MM.1S (cell line): ENCODE measurements around the gene PPP1R16B.
A peak's percentile ranks its signal among the peaks of the same experiment; 100 is the strongest.

Experiments
- DNase-seq: peaks from one replicate; pipeline ENCODE4 v3.0.0-alpha.2; 2015
- H2AFZ ChIP-seq: fragments of 300-600 bp; sonication (generic); 2 replicates; pipeline ENCODE4 v1.6.0; 2016; ENCODE audit warnings: antibody characterized with exemption, low read length
- H3F3A ChIP-seq: fragments of 300-600 bp; sonication (generic); 2 replicates; pipeline ENCODE4 v1.6.1; 2016; ENCODE audit warnings: mild to moderate bottlenecking, antibody characterized with exemption, low read length, moderate library complexity, mixed read lengths; ENCODE audit not compliant: insufficient read depth
- H3K27ac ChIP-seq: fragments of 300-600 bp; sonication (generic); 2 replicates; pipeline ENCODE4 v1.5.1; 2016; ENCODE audit warnings: mild to moderate bottlenecking, low read length
- H3K27me3 ChIP-seq: fragments of 300-600 bp; sonication (generic); replicated peaks from 2 replicates; pipeline ENCODE4 v1.6.0; 2016; ENCODE audit warnings: low read length; ENCODE audit not compliant: insufficient read depth
- H3K36me3 ChIP-seq: fragments of 300-600 bp; sonication (generic); replicated peaks from 2 replicates; pipeline ENCODE4 v1.6.1; 2016; ENCODE audit warnings: mild to moderate bottlenecking, low read length, mixed read lengths; ENCODE audit not compliant: insufficient read depth
- H3K4me1 ChIP-seq: fragments of 300-600 bp; sonication (generic); 2 replicates; pipeline ENCODE4 v1.6.1; 2016; ENCODE audit warnings: low read length, mixed read lengths
- H3K4me2 ChIP-seq: fragments of 300-600 bp; sonication (generic); 2 replicates; pipeline ENCODE4 v1.6.0; 2016; ENCODE audit warnings: low read depth, low read length
- H3K4me3 ChIP-seq: fragments of 300-600 bp; sonication (generic); 2 replicates; pipeline ENCODE4 v1.5.1; 2016; ENCODE audit warnings: low read length, mixed read lengths
- H3K79me2 ChIP-seq: fragments of 300-600 bp; sonication (generic); 2 replicates; pipeline ENCODE4 v1.6.1; 2016; ENCODE audit warnings: mixed run types, low read length, mixed read lengths
- H3K9ac ChIP-seq: fragments of 300-600 bp; sonication (generic); 2 replicates; pipeline ENCODE4 v1.6.1; 2016; ENCODE audit warnings: low read length, mixed read lengths
- H3K9me2 ChIP-seq: fragments of 300-600 bp; sonication (generic); replicated peaks from 2 replicates; pipeline ENCODE4 v1.6.1; 2016; ENCODE audit warnings: mild to moderate bottlenecking, low read length, mixed read lengths; ENCODE audit not compliant: insufficient read depth
- H3K9me3 ChIP-seq: fragments of 300-600 bp; sonication (generic); replicated peaks from 2 replicates; pipeline ENCODE4 v1.6.1; 2016; ENCODE audit warnings: mild to moderate bottlenecking, low read length, mixed read lengths; ENCODE audit not compliant: insufficient read depth
- H4K20me1 ChIP-seq: fragments of 300-600 bp; sonication (generic); 2 replicates; pipeline ENCODE4 v1.6.1; 2016; ENCODE audit warnings: mild to moderate bottlenecking, low read length, moderate library complexity, mixed read lengths; ENCODE audit not compliant: insufficient read depth
- CTCF ChIP-seq: fragments of 300-600 bp; sonication (generic); IDR thresholded peaks from 2 replicates; pipeline ENCODE4 v1.5.1; 2016; ENCODE audit warnings: antibody characterized with exemption, low read length, mixed read lengths
- EZH2 ChIP-seq: fragments of 300-600 bp; sonication (generic); optimal IDR thresholded peaks from 2 replicates; pipeline ENCODE3; 2017; ENCODE audit warnings: low read depth, mild to moderate bottlenecking, antibody characterized with exemption, low read length, mixed read lengths
- EZH2phosphoT487 ChIP-seq: fragments of 300-600 bp; sonication (generic); IDR thresholded peaks from 2 replicates; pipeline ENCODE4 v1.6.1; 2018; ENCODE audit warnings: antibody characterized with exemption, low read length

PPP1R16B gene

GRCh38 chr20:38889792-38890496, 84.4 kb downstream of the PPP1R16B start:
- no peak overlapping the region for H2AFZ ChIP-seq
- TF ChIP-seq EZH2phosphoT487 (no peak), CTCF (no peak), EZH2 (no peak)
- no peak for DNase-seq
- peak overlapping the region; percentile 95; the same call in 1 of the 2 replicates for H3K27ac ChIP-seq
- H3K4me3 ChIP-seq = no peak overlapping the region
- no peaks in the 10 kb centered on the region for H3K9me2 ChIP-seq
- peaks cover 69% of the 10 kb centered on the region for H3K79me2 ChIP-seq
- H3K27me3 ChIP-seq = no peaks in the 10 kb centered on the region
- H3F3A ChIP-seq = peaks cover 46% of the 10 kb centered on the region
- H3K9ac ChIP-seq = no peak overlapping the region
- no peaks in the 10 kb centered on the region for H4K20me1 ChIP-seq
- H3K4me2 ChIP-seq = no peak overlapping the region
- H3K36me3 ChIP-seq = no peaks in the 10 kb centered on the region
- H3K9me3 ChIP-seq = no peaks in the 10 kb centered on the region
- H3K4me1 ChIP-seq = peaks cover 46% of the 10 kb centered on the region

DNA sequence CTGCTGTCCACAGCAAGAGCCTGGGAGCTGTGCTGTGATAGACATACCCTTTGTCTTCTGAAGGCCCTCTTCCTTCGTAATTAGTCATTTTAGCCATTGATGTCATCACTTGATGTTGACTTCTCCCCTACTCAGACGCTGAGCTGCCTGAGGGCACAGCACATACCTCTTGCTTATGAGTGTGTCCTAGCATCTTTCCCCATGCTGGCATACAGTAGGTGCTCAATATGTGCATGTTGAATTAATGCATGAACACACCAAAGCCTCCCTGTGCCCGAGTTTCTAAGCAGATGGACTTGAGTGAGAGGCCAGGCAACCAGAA, 85.0 kb downstream of the PPP1R16B start:
- no peak for DNase-seq

GRCh38 chr20:38892091-38892981, 86.8 kb downstream of the PPP1R16B start:
- peak overlapping the region; percentile 59 for H3K9ac ChIP-seq
- H4K20me1 ChIP-seq = no peaks in the 10 kb centered on the region
- H3K27ac ChIP-seq = peak overlapping the region; percentile 95
- DNase-seq = peak; percentile 73
- TF ChIP-seq CTCF (no peak), EZH2 (no peak)
- H3K4me3 ChIP-seq = no peak overlapping the region
- H2AFZ ChIP-seq = no peak overlapping the region
- peaks cover 46% of the 10 kb centered on the region for H3K4me1 ChIP-seq
- no peaks in the 10 kb centered on the region for H3K36me3 ChIP-seq
- no peaks in the 10 kb centered on the region for H3K9me2 ChIP-seq
- no peaks in the 10 kb centered on the region for H3K27me3 ChIP-seq
- peaks cover 67% of the 10 kb centered on the region for H3K79me2 ChIP-seq
- peaks cover 46% of the 10 kb centered on the region for H3F3A ChIP-seq
- H3K9me3 ChIP-seq = no peaks in the 10 kb centered on the region
- peak overlapping the region; percentile 49 for H3K4me2 ChIP-seq

More for the DNA sequence above, 85.0 kb downstream of the PPP1R16B start:
- no peaks in the 10 kb centered on the region for H4K20me1 ChIP-seq
- H3K9me2 ChIP-seq = no peaks in the 10 kb centered on the region
- H3K4me1 ChIP-seq = peaks cover 46% of the 10 kb centered on the region
- H3F3A ChIP-seq = peaks cover 46% of the 10 kb centered on the region
- no peak for TF ChIP-seq EZH2phosphoT487
- TF ChIP-seq EZH2 = no peak
- TF ChIP-seq CTCF = no peak
- no peak overlapping the region for H3K4me3 ChIP-seq
- H2AFZ ChIP-seq = no peak overlapping the region
- no peaks in the 10 kb centered on the region for H3K9me3 ChIP-seq
- no peaks in the 10 kb centered on the region for H3K36me3 ChIP-seq
- no peak overlapping the region for H3K9ac ChIP-seq
- H3K27ac ChIP-seq = peak overlapping the region; percentile 95; the same call in 1 of the 2 replicates
- no peak overlapping the region for H3K4me2 ChIP-seq
- no peaks in the 10 kb centered on the region for H3K27me3 ChIP-seq
- peaks cover 69% of the 10 kb centered on the region for H3K79me2 ChIP-seq
